NOMO-1 treated with DMSO at 0.1 percent for 48 hours (cell line): ENCODE results near the gene USP3.

Experiments used
- DNase-seq: peaks from one replicate; lab custom pipeline; 2025; ENCODE audit not compliant: unreplicated experiment; lab: John Stamatoyannopoulos, UW

Gene USP3

GRCh38 chr15:63582718-63583426, 78.5 kb downstream of the USP3 start:
- no peak for DNase-seq

GRCh38 chr15:63586790-63587189, 82.4 kb downstream of the USP3 start:
- no peak for DNase-seq

- no peak for DNase-seq
These were observed 83.1 kb downstream of the USP3 start for GRCh38 chr15:63587527-63587926.

- DNase-seq: no peak
These were observed 84.4 kb downstream of the USP3 start for GRCh38 chr15:63588826-63589225.

- DNase-seq: no peak
These were observed 89.6 kb downstream of the USP3 start for GRCh38 chr15:63593705-63594671.

- DNase-seq: no peak
These were observed 90.7 kb downstream of the USP3 start for GRCh38 chr15:63595065-63595464.

- DNase-seq: peak; percentile 39
These were observed 91.3 kb downstream of the USP3 start for GRCh38 chr15:63595688-63596087.

GRCh38 chr15:63596676-63597037, 92.3 kb downstream of the USP3 start:
- DNase-seq: no peak

GRCh38 chr15:63597038-63597790, 92.8 kb downstream of the USP3 start, which contains the start of gene FBXL22:
Gene FBXL22, plus strand, starts transcription at chr15:63597387. Its CDS starts 6 bp downstream, at chr15:63597393.
- no peak for DNase-seq

- DNase-seq: no peak
These were observed 93.4 kb downstream of the USP3 start for GRCh38 chr15:63597821-63598220.

GRCh38 chr15:63598473-63599400, 94.3 kb downstream of the USP3 start:
- DNase-seq: no peak

- peak; percentile 14 for DNase-seq
These were observed 95.1 kb downstream of the USP3 start for GRCh38 chr15:63599401-63600000.

- DNase-seq: no peak
These were observed 95.7 kb downstream of the USP3 start for GRCh38 chr15:63600001-63600615.

GRCh38 chr15:63600616-63601025, 96.2 kb downstream of the USP3 start:
- DNase-seq: peak; percentile 86

GRCh38 chr15:63601026-63601703, 96.8 kb downstream of the USP3 start:
- DNase-seq: no peak

- no peak for DNase-seq
These were observed 97.4 kb downstream of the USP3 start for GRCh38 chr15:63601704-63602185.

- no peak for DNase-seq
These were observed 98.2 kb downstream of the USP3 start for GRCh38 chr15:63602595-63602994.

- DNase-seq: no peak
These were observed 99.1 kb downstream of the USP3 start for GRCh38 chr15:63603516-63603915.

GRCh38 chr15:63604281-63604680, 99.9 kb downstream of the USP3 start:
- no peak for DNase-seq
